Endothelial cell (in vitro differentiated cells): Measurements from ENCODE around the gene CLCN3. TPM values are rescaled to one million over a fixed set of nuclear protein-coding genes. Genes with fewer than 3 reads are reported as not detected.

Experiments
- DNase-seq: peaks from one replicate; pipeline ENCODE4 v3.0.0; 2021; ENCODE audit warnings: low spot score
- H3K27ac Mint-ChIP-seq: one replicate; pipeline ENCODE4 v1.8.0; 2021; ENCODE audit warnings: mixed read lengths, inconsistent platforms; ENCODE audit not compliant: unreplicated experiment
- H3K27me3 Mint-ChIP-seq: one replicate; pipeline ENCODE4 v1.8.0; 2021; ENCODE audit warnings: mild to moderate bottlenecking, moderate library complexity, mixed read lengths, inconsistent platforms; ENCODE audit not compliant: unreplicated experiment
- H3K36me3 Mint-ChIP-seq: one replicate; pipeline ENCODE4 v1.8.0; 2021; ENCODE audit warnings: mild to moderate bottlenecking, low read depth, mixed read lengths, inconsistent platforms; ENCODE audit not compliant: unreplicated experiment
- H3K4me1 Mint-ChIP-seq: one replicate; pipeline ENCODE4 v1.8.0; 2021; ENCODE audit warnings: mild to moderate bottlenecking, mixed read lengths, inconsistent platforms; ENCODE audit not compliant: unreplicated experiment
- H3K4me3 Mint-ChIP-seq: one replicate; pipeline ENCODE4 v1.8.0; 2021; ENCODE audit warnings: mild to moderate bottlenecking, mixed read lengths, inconsistent platforms; ENCODE audit not compliant: unreplicated experiment
- H3K9me3 Mint-ChIP-seq: one replicate; pipeline ENCODE4 v1.8.0; 2021; ENCODE audit warnings: mixed read lengths, inconsistent platforms; ENCODE audit not compliant: unreplicated experiment
- total RNA-seq: library from RNA; stranded (reverse); fragmentation: NEBNext Ultra II Directional; extraction: Animal tissue kit (Norgen Biotek cat#: 25700); gene quantifications from one replicate; pipeline ENCODE4 v1.2.1, GENCODE V29; 2021; ENCODE audit not compliant: unreplicated experiment
- TF ChIP-seq, protein P1 (sequence below): fragments of 200-600 bp; sonication (generic); IDR thresholded peaks from one replicate; pipeline ENCODE4 v1.5.0; 2021; ENCODE audit warnings: antibody characterized with exemption; ENCODE audit not compliant: unreplicated experiment

The CLCN3 gene
- total RNA-seq, 1 donor from 2014 or later: 58.0 TPM

DNA sequence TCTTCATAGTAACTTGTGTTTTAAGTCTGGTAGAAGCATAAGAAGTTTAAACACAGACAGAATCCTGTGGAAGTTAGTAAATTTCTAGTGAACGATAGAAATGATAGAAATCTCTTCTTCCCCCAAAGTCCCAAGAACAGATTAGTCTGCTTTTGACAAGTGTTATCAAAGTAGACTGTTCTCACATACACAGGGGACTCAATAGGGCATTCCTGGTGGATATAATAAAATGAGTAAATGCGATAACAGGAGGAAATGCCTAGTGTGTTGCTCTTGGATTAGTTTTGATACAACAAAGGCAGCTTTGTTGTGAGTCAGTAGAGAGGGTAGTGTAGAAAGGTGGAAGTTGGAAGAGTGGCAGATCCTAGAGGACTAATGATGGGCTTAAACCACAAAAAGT is 43.5 kb downstream of the CLCN3 start:
- H3K27ac Mint-ChIP-seq: peak overlapping the region; percentile 94
- TF ChIP-seq, protein P1, sequence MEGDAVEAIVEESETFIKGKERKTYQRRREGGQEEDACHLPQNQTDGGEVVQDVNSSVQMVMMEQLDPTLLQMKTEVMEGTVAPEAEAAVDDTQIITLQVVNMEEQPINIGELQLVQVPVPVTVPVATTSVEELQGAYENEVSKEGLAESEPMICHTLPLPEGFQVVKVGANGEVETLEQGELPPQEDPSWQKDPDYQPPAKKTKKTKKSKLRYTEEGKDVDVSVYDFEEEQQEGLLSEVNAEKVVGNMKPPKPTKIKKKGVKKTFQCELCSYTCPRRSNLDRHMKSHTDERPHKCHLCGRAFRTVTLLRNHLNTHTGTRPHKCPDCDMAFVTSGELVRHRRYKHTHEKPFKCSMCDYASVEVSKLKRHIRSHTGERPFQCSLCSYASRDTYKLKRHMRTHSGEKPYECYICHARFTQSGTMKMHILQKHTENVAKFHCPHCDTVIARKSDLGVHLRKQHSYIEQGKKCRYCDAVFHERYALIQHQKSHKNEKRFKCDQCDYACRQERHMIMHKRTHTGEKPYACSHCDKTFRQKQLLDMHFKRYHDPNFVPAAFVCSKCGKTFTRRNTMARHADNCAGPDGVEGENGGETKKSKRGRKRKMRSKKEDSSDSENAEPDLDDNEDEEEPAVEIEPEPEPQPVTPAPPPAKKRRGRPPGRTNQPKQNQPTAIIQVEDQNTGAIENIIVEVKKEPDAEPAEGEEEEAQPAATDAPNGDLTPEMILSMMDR: no peak
- no peak for DNase-seq

DNA sequence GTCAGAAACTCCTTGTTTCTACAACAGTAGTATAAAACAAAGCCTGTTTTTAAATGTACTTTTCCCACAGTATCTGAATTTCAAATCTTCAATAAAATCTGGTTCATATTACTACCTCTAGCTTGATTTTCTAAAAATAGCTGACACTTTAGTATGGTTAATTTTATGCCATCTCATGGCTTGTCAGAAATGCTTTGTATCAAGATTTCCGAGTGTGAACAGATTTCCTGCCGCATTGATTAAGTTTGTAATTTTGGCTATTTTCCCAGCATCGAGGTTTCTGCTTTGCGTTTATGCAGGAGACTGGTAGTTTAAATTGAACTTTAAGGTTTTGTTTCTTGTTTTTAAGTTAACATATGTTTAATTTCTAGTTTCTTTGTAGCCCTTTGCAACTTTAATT is 44.2 kb downstream of the CLCN3 start:
- no peaks in the 10 kb centered on the region for H3K9me3 Mint-ChIP-seq
- peaks cover 44% of the 10 kb centered on the region for H3K4me1 Mint-ChIP-seq
- TF ChIP-seq, protein P1: no peak
- H3K27me3 Mint-ChIP-seq: no peaks in the 10 kb centered on the region
- no peak overlapping the region for H3K4me3 Mint-ChIP-seq
- H3K36me3 Mint-ChIP-seq: peaks cover 22% of the 10 kb centered on the region
- H3K27ac Mint-ChIP-seq: peak overlapping the region; percentile 94
- DNase-seq: no peak

More for the DNA sequence above, 43.5 kb downstream of the CLCN3 start:
- H3K4me1 Mint-ChIP-seq: peaks cover 45% of the 10 kb centered on the region
- H3K4me3 Mint-ChIP-seq: peak overlapping the region; percentile 24
- H3K27me3 Mint-ChIP-seq: no peaks in the 10 kb centered on the region
- H3K9me3 Mint-ChIP-seq: no peaks in the 10 kb centered on the region
- H3K36me3 Mint-ChIP-seq: peaks cover 18% of the 10 kb centered on the region

DNA sequence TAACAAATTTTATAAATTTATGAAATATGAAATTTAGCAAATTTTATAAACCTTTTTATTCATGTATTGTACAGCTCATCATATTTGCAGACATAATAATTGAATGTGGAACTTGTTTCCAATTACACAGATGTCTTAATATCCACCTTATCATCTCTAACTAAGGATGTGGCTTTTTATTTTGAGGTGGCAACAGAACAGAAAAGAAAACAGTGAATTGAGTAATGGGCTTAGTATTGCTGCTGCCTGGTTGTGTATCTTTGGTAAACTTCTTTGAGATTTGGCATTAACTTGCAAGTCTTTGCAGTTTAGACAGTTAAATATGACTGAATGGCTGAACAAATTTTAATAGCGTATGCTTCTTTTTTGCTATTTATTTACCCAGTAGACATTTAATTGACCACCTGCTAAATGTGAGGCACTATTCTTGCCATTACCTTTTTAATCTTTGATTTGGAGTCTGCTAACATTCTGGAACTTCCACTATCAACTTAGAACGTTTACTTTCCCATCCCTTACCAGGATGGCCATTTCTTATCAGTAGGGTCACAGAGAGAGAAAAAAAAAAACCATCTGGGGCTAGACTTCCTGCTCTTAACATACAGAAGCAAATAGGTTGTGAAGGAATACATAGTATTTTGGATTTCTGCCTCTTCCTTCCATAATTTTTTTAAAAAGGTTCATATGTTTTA is 44.8 kb downstream of the CLCN3 start:
- peak overlapping the region; percentile 47 for H3K4me3 Mint-ChIP-seq
- no peaks in the 10 kb centered on the region for H3K9me3 Mint-ChIP-seq
- TF ChIP-seq, protein P1: no peak
- peaks cover 39% of the 10 kb centered on the region for H3K4me1 Mint-ChIP-seq
- H3K27ac Mint-ChIP-seq: peak overlapping the region; percentile 96
- H3K36me3 Mint-ChIP-seq: peaks cover 22% of the 10 kb centered on the region
- H3K27me3 Mint-ChIP-seq: no peaks in the 10 kb centered on the region
- DNase-seq: no peak

DNA sequence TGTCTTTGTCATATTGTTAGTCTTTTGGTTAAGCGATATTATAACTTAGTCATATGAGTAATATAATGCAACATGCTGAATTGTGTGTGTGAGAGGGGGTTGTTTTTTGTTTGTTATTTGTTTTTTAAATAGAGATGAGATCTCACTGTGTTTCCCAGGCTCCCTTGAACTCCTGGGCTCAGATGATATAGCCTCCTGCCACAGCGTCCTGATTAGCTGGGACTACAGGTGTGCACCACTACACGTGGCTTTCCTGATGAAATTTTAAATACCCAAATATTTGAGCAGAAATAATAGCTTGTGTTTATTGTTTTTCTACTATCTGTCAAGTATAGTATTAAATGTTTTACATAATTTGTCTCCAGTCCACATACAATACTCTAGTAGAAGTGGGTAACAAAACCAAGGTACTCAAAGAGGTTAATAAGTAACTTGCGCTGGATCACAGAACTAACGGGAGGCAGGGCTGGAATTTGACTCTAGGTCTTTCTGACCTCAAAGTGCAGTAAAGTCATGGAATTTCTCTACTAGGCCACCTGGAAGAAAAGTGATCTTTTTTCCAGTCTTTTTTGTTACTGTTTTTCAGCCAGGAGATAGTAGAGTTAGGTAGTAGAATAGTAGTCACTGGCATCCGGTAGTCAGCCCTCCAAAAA is 47.8 kb downstream of the CLCN3 start:
- no peaks in the 10 kb centered on the region for H3K27me3 Mint-ChIP-seq

More for the DNA sequence above, 47.8 kb downstream of the CLCN3 start:
- H3K27ac Mint-ChIP-seq: no peak overlapping the region
- H3K36me3 Mint-ChIP-seq: peaks cover 28% of the 10 kb centered on the region
- TF ChIP-seq, protein P1: no peak
- H3K4me1 Mint-ChIP-seq: peaks cover 28% of the 10 kb centered on the region
- H3K9me3 Mint-ChIP-seq: no peaks in the 10 kb centered on the region
- no peak overlapping the region for H3K4me3 Mint-ChIP-seq
- DNase-seq: no peak
